Stomach (tissue), 9 donors: ENCODE data around the gene ZNF277. TPM values are rescaled to one million over a fixed set of nuclear protein-coding genes. Genes with fewer than 3 reads are reported as not detected.

Experiments
- DNase-seq, 2 donors: peaks; one replicate each; pipeline versions ENCODE4 v3.0.0 to v3.0.0-alpha.2; 2013 to 2019
- H3K27ac ChIP-seq, 5 donors: fragments of 200-600 bp in 4 of 5; sonication (generic) in 4 of 5; one replicate each; pipeline ENCODE4 v1.5.1; 2013 to 2019; ENCODE audit warnings: mild to moderate bottlenecking in 1 of 5, moderate library complexity in 1 of 5
- H3K27me3 ChIP-seq, 3 donors: fragments of 200-600 bp; sonication (generic); one replicate each; pipeline ENCODE4 v1.5.1; 2017 to 2019; ENCODE audit warnings: mixed run types in 1 of 3
- H3K36me3 ChIP-seq, 4 donors: fragments of 200-600 bp; sonication (generic); 1 replicate in 3 of 4; 2 replicates in 1 of 4; pipeline ENCODE4 v1.5.1; 2016 to 2019
- H3K4me1 ChIP-seq, 4 donors: fragments of 200-600 bp; sonication (generic); one replicate each; pipeline ENCODE4 v1.5.1; 2016 to 2019
- H3K4me3 ChIP-seq, 4 donors: fragments of 200-600 bp; sonication (generic) in 3 of 4; one replicate each; pipeline ENCODE4 v1.5.1; 2016 to 2019; ENCODE audit warnings: mild to moderate bottlenecking in 1 of 4
- H3K9me3 ChIP-seq, 4 donors: fragments of 200-600 bp; sonication (generic); one replicate each; pipeline ENCODE4 v1.5.1; 2016 to 2019
- CTCF ChIP-seq, 7 experiments: fragments of 450-650 bp in 4 of 7; fragments of 200-600 bp in 3 of 7; sonication (generic) in 3 of 7; IDR thresholded peaks; one replicate each; pipeline ENCODE4 v1.5.1; 2016 to 2019; ENCODE audit warnings: antibody characterized with exemption in 7 of 7, control low read depth in 2 of 7, mild to moderate bottlenecking in 1 of 7
- EP300 ChIP-seq: sonication (generic); formaldehyde crosslinking; IDR thresholded peaks from one replicate; pipeline ENCODE4 v1.6.1; 2017; ENCODE audit warnings: antibody characterized with exemption
- POLR2A ChIP-seq, 4 donors: fragments of 450-650 bp; IDR thresholded peaks; one replicate each; pipeline ENCODE4 v1.6.1; 2016; ENCODE audit warnings: antibody characterized with exemption in 4 of 4, control low read depth in 2 of 4, mild to moderate bottlenecking in 1 of 4, moderate library complexity in 1 of 4
- POLR2AphosphoS5 ChIP-seq, 3 donors: sonication (generic); formaldehyde crosslinking; IDR thresholded peaks; one replicate each; pipeline ENCODE4 v1.6.1; 2016; ENCODE audit warnings: antibody characterized with exemption in 3 of 3
- WGBS, 5 donors: extraction: QIAGEN DNeasy Blood & Tissue Kit in 3 of 5; methylation state at CpG; one replicate each; pipeline versions ENCODE4 v1.1.5 to v1.1.7; 2013 to 2018; 5-methylcytosine and 5-hydroxymethylcytosine counted together
- intact Hi-C: fragments of 100-400 bp; cut with DNase I; formaldehyde crosslinking; loops from one replicate; pipeline ENCODE4 v1.15.1; 2023; ENCODE audit warnings: low total_unique reads
- polyA plus RNA-seq, 3 donors: library from polyadenylated mRNA; stranded (reverse); fragments of 200-250 nt; gene quantifications; one replicate each; pipeline ENCODE4 v1.2.3, GENCODE V29; 2013
- total RNA-seq, 5 donors: library from RNA; depleted of rRNA; stranded (reverse); fragments of >200 nt; gene quantifications; one replicate each; pipeline versions ENCODE4 v1.1.0 to v1.2.3, GENCODE V29; 2014 to 2016
- donor health status: healthy with polysubstance abuse.
- donor health status: Bipolar disorder and iron deficiency.
- donor health status: healthy.

Gene ZNF277
- total and polyA plus RNA-seq, 8 donors: 9.9 to 75.0 (median 27.2) TPM

GRCh38 chr7:112362731-112363131, 156.2 kb downstream of the ZNF277 start:
- intact Hi-C loops: no loop called here
- TF ChIP-seq POLR2A (IDR thresholded peaks at IDR 0.05): no peak
- no peak for TF ChIP-seq CTCF (IDR thresholded peaks at IDR 0.05)
- no peak for TF ChIP-seq POLR2AphosphoS5 (IDR thresholded peaks at IDR 0.05)
- TF ChIP-seq EP300: no peak
- DNase-seq: peak in 1 of 2 donors; percentile 18
- Histone ChIP-seq H3K4me3 (no peak overlapping the region), H3K9me3 (peaks cover 0 to 9% (median 0%) of the 10 kb centered on the region in 4 donors), H3K27me3 (no peaks in the 10 kb centered on the region), H3K4me1 (no peaks in the 10 kb centered on the region), H3K27ac (no peak overlapping the region), H3K36me3 (no peaks in the 10 kb centered on the region)
- 55 to 76% (median 65%) methylated on average over 8 of the region's 8 CpGs for WGBS, 5 donors

GRCh38 chr7:112364388-112364787, 157.9 kb downstream of the ZNF277 start:
- intact Hi-C loops: no loop called here
- TF ChIP-seq POLR2A (IDR thresholded peaks at IDR 0.05) (no peak), EP300 (no peak), CTCF (IDR thresholded peaks at IDR 0.05) (no peak), POLR2AphosphoS5 (IDR thresholded peaks at IDR 0.05) (no peak)

DNA sequence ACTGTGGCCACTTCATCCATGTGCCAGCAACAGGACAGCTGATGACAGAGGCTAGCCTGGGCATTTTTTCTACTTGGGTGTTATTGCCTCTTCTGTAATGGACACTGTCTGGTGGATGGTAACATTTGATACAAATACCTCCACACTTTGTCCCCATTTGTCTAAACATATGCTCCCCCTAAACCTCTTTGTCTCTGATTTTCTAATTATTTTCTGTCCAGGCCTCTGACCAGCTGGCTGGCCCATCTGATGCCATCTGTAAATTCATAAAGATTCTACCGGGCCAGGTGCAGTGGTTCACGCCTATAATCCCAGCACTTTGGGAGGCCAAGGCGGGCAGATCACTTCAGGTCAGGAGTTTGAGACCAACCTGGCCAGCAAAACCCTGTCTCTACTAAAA, 159.1 kb downstream of the ZNF277 start:
- Histone ChIP-seq H3K36me3 (no peaks in the 10 kb centered on the region), H3K27me3 (no peaks in the 10 kb centered on the region), H3K4me3 (no peak overlapping the region), H3K9me3 (no peaks in the 10 kb centered on the region), H3K27ac (no peak overlapping the region), H3K4me1 (no peaks in the 10 kb centered on the region)
- intact Hi-C loops: no loop called here
- WGBS, 5 donors: 94 to 99% (median 98%) methylated on average over 3 of the region's 3 CpGs
- TF ChIP-seq EP300: no peak
- TF ChIP-seq POLR2AphosphoS5 (IDR thresholded peaks at IDR 0.05): no peak
- TF ChIP-seq CTCF (IDR thresholded peaks at IDR 0.05): no peak
- no peak for TF ChIP-seq POLR2A (IDR thresholded peaks at IDR 0.05)
- no peak for DNase-seq

More at GRCh38 chr7:112364388-112364787, 157.9 kb downstream of the ZNF277 start:
- H3K4me1 ChIP-seq: no peaks in the 10 kb centered on the region
- no peaks in the 10 kb centered on the region for H3K27me3 ChIP-seq
- H3K27ac ChIP-seq: no peak overlapping the region
- no peak overlapping the region for H3K4me3 ChIP-seq
- H3K36me3 ChIP-seq: no peaks in the 10 kb centered on the region
- 73 to 93% (median 88%) methylated on average over 1 of the region's 1 CpG for WGBS, 5 donors
- DNase-seq: no peak
- peaks cover 0 to 8% (median 0%) of the 10 kb centered on the region in 4 donors for H3K9me3 ChIP-seq

DNA sequence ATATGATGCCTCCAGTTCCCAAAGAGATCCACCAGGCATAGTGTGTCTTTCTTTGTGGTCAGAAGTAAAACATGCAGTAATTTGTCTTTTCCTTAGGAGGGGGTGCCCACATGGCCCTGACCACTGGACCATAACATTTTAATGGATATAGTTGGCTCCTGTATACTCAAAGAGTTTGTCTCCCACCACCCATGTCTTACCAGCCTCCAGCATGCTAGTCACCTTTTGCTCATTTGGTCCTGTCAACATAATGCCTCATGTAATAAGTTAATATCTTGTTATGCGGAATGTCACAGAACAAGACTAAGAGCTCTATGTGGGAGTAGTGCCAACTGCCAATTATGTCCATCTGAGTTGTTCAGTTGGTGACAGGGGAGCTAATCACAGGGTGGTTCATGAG, 160.4 kb downstream of the ZNF277 start:
- no peak for DNase-seq
- Histone ChIP-seq H3K9me3 (no peaks in the 10 kb centered on the region), H3K4me1 (no peaks in the 10 kb centered on the region), H3K4me3 (no peak overlapping the region), H3K36me3 (no peaks in the 10 kb centered on the region), H3K27ac (no peak overlapping the region), H3K27me3 (no peaks in the 10 kb centered on the region)
- intact Hi-C loops: no loop called here
- WGBS, 5 donors: 88 to 98% (median 95%) methylated on average over 1 of the region's 1 CpG
- TF ChIP-seq POLR2A (IDR thresholded peaks at IDR 0.05) (no peak), EP300 (no peak), CTCF (IDR thresholded peaks at IDR 0.05) (no peak), POLR2AphosphoS5 (IDR thresholded peaks at IDR 0.05) (no peak)
